Measurements from ENCODE around the gene SMARCA2.

DNA sequence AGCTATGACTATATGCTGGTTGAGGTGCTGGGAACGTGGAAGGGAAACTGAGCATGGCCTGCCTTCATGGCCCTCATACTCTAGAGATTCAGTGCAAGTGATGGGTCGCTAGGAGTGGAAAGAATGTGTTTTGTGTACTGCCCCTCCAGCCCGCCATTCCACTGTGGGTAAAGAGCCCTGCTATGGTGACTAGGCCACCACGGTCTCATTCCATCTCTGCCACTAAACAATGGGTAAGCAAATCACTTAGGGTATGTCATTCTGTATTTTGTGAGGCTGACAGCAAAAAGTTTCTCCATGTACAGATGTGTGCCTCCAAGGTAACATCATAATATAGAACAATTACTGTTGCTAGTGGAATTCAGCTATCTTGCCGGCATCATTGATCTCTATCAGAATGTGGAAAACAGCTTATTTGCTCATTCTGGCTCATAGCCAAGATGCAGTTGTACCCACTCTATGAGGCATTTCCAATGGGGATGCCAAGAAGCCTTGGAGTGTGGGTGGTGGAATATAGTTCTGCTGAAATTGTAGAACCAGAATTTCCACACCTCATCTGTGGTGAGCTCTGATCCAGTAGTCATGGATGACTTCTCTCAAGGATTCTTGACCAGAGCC is 12.5 kb downstream of the SMARCA2 start:
- TF ChIP-seq, protein P1, sequence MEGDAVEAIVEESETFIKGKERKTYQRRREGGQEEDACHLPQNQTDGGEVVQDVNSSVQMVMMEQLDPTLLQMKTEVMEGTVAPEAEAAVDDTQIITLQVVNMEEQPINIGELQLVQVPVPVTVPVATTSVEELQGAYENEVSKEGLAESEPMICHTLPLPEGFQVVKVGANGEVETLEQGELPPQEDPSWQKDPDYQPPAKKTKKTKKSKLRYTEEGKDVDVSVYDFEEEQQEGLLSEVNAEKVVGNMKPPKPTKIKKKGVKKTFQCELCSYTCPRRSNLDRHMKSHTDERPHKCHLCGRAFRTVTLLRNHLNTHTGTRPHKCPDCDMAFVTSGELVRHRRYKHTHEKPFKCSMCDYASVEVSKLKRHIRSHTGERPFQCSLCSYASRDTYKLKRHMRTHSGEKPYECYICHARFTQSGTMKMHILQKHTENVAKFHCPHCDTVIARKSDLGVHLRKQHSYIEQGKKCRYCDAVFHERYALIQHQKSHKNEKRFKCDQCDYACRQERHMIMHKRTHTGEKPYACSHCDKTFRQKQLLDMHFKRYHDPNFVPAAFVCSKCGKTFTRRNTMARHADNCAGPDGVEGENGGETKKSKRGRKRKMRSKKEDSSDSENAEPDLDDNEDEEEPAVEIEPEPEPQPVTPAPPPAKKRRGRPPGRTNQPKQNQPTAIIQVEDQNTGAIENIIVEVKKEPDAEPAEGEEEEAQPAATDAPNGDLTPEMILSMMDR (IDR thresholded peaks at IDR 0.05) = no peak
- no peak for TF ChIP-seq POLR2A (IDR thresholded peaks at IDR 0.05)

Data from testis (tissue), 2 donors.